Erythroblast (primary cell): ENCODE measurements around the gene LENG9.

Experiments used
- GATA1 ChIP-seq: IDR thresholded peaks from 2 replicates; pipeline ENCODE4 v1.6.1; 2011; ENCODE audit warnings: low read depth, mild to moderate bottlenecking, control low read depth, low read length, moderate library complexity
- POLR2A ChIP-seq: IDR thresholded peaks from 2 replicates; pipeline ENCODE4 v1.6.1; 2011; ENCODE audit warnings: mild to moderate bottlenecking, low read length

GRCh38 chr19:54434112-54434872 is 29.3 kb downstream of the LENG9 start:
- TF ChIP-seq POLR2A (peak; percentile 34), GATA1 (no peak)
